ENCODE results near the gene BACH2. TPM values are rescaled to one million over a fixed set of nuclear protein-coding genes. Genes with fewer than 3 reads are reported as not detected.
A peak's percentile ranks its signal among the peaks of the same experiment; 100 is the strongest.

BACH2 gene
- polyA plus RNA-seq, 1 donor (not counting 4 experiments of a cell fraction or from before 2014, with no cell fraction given), result 0.50 TPM

DNA sequence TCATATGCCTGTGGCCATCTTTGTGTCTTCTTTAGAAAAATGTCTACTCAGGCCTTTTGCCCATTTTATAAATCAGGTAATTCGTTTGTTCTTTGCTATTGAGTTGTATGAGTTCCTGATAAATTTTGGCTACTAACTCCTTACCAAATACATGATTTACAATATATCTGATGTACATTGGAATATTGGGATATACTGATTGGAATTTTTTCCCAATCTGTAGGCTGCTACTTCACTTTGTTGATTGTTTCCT, 39.2 kb downstream of the BACH2 start:
- TF ChIP-seq EZH2 (IDR thresholded peaks at IDR 0.05; ENCODE audit: low read length), result no peak
- TF ChIP-seq, protein P1, sequence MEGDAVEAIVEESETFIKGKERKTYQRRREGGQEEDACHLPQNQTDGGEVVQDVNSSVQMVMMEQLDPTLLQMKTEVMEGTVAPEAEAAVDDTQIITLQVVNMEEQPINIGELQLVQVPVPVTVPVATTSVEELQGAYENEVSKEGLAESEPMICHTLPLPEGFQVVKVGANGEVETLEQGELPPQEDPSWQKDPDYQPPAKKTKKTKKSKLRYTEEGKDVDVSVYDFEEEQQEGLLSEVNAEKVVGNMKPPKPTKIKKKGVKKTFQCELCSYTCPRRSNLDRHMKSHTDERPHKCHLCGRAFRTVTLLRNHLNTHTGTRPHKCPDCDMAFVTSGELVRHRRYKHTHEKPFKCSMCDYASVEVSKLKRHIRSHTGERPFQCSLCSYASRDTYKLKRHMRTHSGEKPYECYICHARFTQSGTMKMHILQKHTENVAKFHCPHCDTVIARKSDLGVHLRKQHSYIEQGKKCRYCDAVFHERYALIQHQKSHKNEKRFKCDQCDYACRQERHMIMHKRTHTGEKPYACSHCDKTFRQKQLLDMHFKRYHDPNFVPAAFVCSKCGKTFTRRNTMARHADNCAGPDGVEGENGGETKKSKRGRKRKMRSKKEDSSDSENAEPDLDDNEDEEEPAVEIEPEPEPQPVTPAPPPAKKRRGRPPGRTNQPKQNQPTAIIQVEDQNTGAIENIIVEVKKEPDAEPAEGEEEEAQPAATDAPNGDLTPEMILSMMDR (optimal IDR thresholded peaks at IDR 0.05 in 1 of 3, IDR thresholded peaks at IDR 0.05 in 1 of 3, conservative IDR thresholded peaks at IDR 0.05 in 1 of 3; ENCODE audit: extremely low read depth in 1 of 3, insufficient read depth in 2 of 3, low read length in 3 of 3), result no peak
- Histone ChIP-seq H3K4me3 (ENCODE audit: control insufficient read depth in 2 of 3, extremely low read depth in 1 of 3, insufficient read depth in 2 of 3, low read depth in 1 of 3, low read length in 3 of 3) (no peak overlapping the region), H3K27me3 (ENCODE audit: control insufficient read depth, extremely low read depth, insufficient read depth, low read length) (no peaks in the 10 kb centered on the region), H3K27ac (ENCODE audit: control insufficient read depth, insufficient read depth, low read length) (no peak overlapping the region), H3K79me2 (ENCODE audit: control insufficient read depth, insufficient read depth, low read length) (no peaks in the 10 kb centered on the region), H3K9ac (ENCODE audit: control insufficient read depth, extremely low read depth, insufficient read depth, low read length) (no peak overlapping the region), H3K9me1 (ENCODE audit: control insufficient read depth, extremely low read depth, insufficient read depth, low read length) (no peaks in the 10 kb centered on the region), H3K9me3 (ENCODE audit: control insufficient read depth, low read depth, low read length) (no peaks in the 10 kb centered on the region), H3K36me3 (ENCODE audit: control insufficient read depth in 2 of 2, extremely low read depth in 1 of 2, insufficient read depth in 2 of 2, low read length in 2 of 2) (no peaks in the 10 kb centered on the region), H4K20me1 (ENCODE audit: control insufficient read depth, extremely low read depth, insufficient read depth, low read length) (no peaks in the 10 kb centered on the region), H3K4me2 (ENCODE audit: control insufficient read depth, extremely low read depth, insufficient read depth, low read depth, low read length) (no peak overlapping the region), H3K4me1 (ENCODE audit: control insufficient read depth, extremely low read depth, insufficient read depth, low read length) (peaks cover 5% of the 10 kb centered on the region), H2AFZ (ENCODE audit: control insufficient read depth, low read length) (no peak overlapping the region)
- DNase-seq (ENCODE audit: low read depth, low spot score), result no peak
- dilution Hi-C loops (cut with MboI; ENCODE audit: extremely low pct_ligation_motif_present, low sequenced_read_pairs), result no loop called here
- FAIRE-seq, result no peak

DNA sequence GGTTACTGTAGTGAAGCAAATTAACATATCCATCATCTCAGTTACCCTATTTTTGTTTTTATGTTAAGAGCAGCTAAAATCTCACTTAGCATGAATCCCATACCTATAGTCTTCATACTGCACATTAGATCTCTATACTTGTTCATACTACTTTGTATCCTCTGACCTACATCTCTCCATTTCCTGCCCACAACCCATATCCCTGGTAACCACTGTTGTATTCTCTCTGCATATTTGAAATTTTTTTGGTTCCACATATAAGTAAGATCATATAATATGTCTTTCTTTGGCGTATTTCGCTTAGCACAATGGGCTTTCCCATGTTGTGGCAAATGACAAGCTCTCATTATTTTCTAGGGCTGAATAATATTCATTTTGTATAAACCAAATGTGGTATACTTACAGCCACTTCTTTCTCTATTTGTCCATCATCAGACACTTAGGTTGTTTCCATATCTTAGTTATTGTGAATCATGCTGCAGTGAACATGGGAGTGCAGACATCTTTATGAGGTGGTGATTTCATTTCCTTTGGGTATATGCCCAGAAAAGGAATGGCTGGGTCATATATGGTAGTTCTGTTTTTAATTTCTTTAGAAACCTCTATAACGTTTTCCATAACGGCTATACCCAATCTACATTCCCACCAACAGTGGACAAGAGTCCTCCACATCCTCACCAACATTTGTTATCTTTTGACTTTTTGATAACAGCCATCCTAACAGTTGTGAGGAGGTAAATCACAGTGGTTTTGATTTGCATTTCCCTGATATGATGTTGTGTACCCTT, 39.8 kb downstream of the BACH2 start:
- DNase-seq (ENCODE audit: low read depth, low spot score), result no peak
- dilution Hi-C loops (cut with MboI; ENCODE audit: extremely low pct_ligation_motif_present, low sequenced_read_pairs), result no loop called here
- peak; percentile 52 for FAIRE-seq
- Histone ChIP-seq H3K9ac (ENCODE audit: control insufficient read depth, extremely low read depth, insufficient read depth, low read length) (no peak overlapping the region), H3K27ac (ENCODE audit: control insufficient read depth, insufficient read depth, low read length) (no peak overlapping the region), H3K9me1 (ENCODE audit: control insufficient read depth, extremely low read depth, insufficient read depth, low read length) (no peaks in the 10 kb centered on the region), H4K20me1 (ENCODE audit: control insufficient read depth, extremely low read depth, insufficient read depth, low read length) (no peaks in the 10 kb centered on the region), H3K4me1 (ENCODE audit: control insufficient read depth, extremely low read depth, insufficient read depth, low read length) (peaks cover 8% of the 10 kb centered on the region), H3K4me2 (ENCODE audit: control insufficient read depth, extremely low read depth, insufficient read depth, low read depth, low read length) (no peak overlapping the region), H3K4me3 (ENCODE audit: control insufficient read depth in 2 of 3, extremely low read depth in 1 of 3, insufficient read depth in 2 of 3, low read depth in 1 of 3, low read length in 3 of 3) (no peak overlapping the region), H2AFZ (ENCODE audit: control insufficient read depth, low read length) (peak overlapping the region; percentile 49), H3K79me2 (ENCODE audit: control insufficient read depth, insufficient read depth, low read length) (no peaks in the 10 kb centered on the region), H3K27me3 (ENCODE audit: control insufficient read depth, extremely low read depth, insufficient read depth, low read length) (no peaks in the 10 kb centered on the region), H3K9me3 (ENCODE audit: control insufficient read depth, low read depth, low read length) (no peaks in the 10 kb centered on the region), H3K36me3 (ENCODE audit: control insufficient read depth in 2 of 2, extremely low read depth in 1 of 2, insufficient read depth in 2 of 2, low read length in 2 of 2) (no peaks in the 10 kb centered on the region)
- TF ChIP-seq EZH2 (IDR thresholded peaks at IDR 0.05; ENCODE audit: low read length), result no peak
- TF ChIP-seq, protein P1 (optimal IDR thresholded peaks at IDR 0.05 in 1 of 3, IDR thresholded peaks at IDR 0.05 in 1 of 3, conservative IDR thresholded peaks at IDR 0.05 in 1 of 3; ENCODE audit: extremely low read depth in 1 of 3, insufficient read depth in 2 of 3, low read length in 3 of 3), result no peak

All from keratinocyte (primary cell).